GM19467 (cell line): ENCODE measurements around the gene GRHL3.
"Not testable (repeated sequence)": the region's sequence is repeated elsewhere in the genome, so short reads cannot be mapped to it uniquely, and the experiment has no call there.

ENCODE experiments used
- ATAC-seq: cut with Tn5 transposase; IDR thresholded peaks from one replicate; pipeline ENCODE4 v1.9.1; 2021; ENCODE audit warnings: mild to moderate bottlenecking, moderate library complexity; ENCODE audit not compliant: unreplicated experiment

Gene GRHL3

DNA sequence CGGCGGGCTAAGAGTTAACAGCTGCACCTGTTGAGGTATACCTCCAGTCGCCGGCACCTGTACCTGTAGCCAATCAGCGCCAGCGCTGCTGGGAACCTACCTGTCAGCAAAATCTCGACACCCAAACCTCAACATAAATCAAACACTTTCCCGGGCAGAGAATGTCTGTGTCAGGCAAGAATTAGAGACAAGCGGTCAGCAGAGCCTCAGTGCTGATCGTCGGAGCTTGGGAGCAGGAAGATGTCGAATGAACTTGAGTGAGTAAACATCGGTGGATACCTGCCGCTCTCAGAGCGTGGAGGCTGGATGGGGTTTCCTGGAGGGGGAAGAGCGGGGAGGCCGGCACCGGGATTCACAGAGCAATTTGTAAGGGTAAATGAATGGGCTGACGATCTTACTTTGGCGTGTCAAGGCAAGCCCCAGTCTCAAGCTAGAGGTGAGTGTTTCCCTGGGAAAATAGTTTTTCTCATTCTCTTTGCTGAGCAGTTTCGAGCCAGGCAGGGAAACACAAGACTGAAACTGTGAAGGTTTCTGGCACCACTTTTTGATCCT lies at the start of gene GRHL3:
Gene GRHL3, plus strand, starts transcription at position 46 of the 552 bp plus-strand sequence. Its CDS starts 195 bp downstream, at position 241.
- ATAC-seq = no peak

GRCh38 chr1:24274203-24275103 lies 44.7 kb upstream of the GRHL3 start:
- not testable (repeated sequence) for ATAC-seq

GRCh38 chr1:24275104-24275410 lies 44.1 kb upstream of the GRHL3 start:
- no peak for ATAC-seq

GRCh38 chr1:24275510-24275909 lies 43.6 kb upstream of the GRHL3 start:
- ATAC-seq = no peak

GRCh38 chr1:24276791-24277190 lies 42.4 kb upstream of the GRHL3 start:
- ATAC-seq = no peak

DNA sequence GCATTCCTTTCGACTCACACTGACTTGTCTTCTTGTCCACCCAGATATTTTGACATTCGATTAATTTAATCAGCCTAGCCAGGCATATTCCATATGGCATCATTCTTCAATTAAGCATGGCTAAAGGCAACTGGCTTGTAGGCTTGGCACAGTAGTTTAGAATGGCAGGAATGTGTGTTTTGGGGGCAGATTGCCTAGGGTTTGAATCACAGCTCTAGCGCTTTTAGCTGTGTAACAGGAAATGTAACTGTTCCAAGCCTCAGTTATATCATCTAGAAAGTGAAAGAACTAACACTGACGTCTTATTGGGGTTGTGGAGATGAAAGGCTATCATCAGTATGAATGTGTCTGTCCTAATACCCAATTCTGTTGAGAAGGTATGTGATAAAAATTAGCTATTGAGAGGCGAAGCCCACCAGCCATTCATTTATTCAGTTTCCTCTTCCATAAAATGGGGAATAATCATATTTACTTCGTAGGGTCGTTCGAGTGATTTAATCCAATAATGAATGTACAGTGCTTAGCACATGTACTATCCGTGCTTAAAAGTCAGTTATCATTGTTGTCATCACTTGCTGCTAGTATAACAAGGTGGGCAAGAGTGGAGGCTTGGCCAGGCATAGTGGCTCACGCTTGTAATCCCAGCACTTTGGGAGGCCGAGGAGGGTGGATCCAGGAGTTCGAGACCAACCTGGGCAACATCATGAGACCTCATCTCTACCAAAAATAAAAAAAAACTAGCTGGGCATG lies 41.6 kb upstream of the GRHL3 start:
- ATAC-seq = no peak

DNA sequence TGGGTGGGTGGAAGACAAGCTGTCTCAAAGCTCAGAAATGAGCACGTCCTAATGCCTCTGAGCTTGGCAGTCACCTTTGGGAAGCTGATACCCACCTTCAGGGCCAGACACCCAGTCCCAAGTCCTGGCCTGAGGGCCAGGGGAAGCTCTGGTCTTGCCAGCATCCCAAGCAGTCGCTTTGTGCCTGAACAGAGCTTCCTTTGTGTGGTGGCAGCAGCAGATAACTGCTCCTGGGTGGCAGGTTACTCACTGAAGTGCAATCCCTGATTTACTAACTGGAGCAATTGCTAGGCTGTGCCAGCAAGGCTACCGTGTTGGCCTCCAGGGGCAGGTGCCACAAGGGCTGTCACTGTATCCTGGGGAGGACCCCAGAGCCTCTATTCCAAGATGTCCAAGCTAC lies 40.4 kb upstream of the GRHL3 start:
- no peak for ATAC-seq

DNA sequence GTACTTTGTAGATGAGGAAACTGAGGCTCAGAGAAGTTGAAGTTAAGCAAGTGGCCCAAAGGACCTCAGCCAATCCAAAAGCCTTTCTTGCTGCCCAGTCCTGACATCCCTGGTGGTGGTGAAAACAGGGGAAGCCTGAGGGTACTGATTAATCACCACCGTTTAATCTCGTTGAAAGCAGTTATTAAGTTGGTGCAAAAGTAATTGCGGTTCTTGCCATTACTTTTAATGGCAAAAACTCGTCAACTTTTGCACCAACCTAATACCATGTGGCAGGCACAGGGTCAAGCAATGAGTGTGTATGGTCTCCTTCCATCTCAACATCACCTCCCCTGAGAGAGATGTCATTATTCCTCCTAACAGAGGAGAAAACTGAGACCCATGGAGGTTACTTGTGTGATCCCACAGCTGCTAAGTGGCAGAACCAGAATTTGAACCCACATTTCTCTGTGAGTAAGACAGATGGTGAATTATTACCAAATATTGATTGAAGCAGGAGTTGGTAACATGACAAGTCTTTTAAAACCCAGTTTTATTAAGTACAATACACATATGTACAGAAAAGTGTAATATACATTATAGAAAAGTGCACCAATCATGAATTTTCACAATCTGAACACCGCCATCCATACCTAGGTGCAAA lies 39.4 kb upstream of the GRHL3 start:
- no peak for ATAC-seq

GRCh38 chr1:24281591-24281990 lies 37.6 kb upstream of the GRHL3 start:
- ATAC-seq = no peak

DNA sequence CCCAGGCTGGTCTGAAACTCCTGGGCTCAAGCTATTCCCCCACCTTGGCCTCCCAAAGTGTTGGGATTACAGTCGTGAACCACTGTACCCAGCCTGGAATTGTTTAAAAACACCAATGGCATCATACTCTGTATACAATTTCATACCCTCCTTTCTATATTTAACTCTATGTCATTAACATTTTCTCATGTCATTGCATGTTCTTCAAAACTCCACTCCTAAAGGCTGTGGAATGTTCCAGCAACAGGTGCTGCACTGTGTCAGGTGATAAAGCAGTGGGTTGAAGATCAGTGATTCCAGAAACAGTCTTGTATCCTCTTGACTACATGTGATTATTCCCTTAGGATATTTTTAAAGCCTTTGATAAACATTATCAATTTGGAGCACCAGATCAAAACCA lies 36.7 kb upstream of the GRHL3 start:
- no peak for ATAC-seq

- ATAC-seq = no peak
These were observed 35.6 kb upstream of the GRHL3 start for GRCh38 chr1:24283326-24284155.

- ATAC-seq = no peak
These were observed 35.0 kb upstream of the GRHL3 start for GRCh38 chr1:24284156-24284471.

DNA sequence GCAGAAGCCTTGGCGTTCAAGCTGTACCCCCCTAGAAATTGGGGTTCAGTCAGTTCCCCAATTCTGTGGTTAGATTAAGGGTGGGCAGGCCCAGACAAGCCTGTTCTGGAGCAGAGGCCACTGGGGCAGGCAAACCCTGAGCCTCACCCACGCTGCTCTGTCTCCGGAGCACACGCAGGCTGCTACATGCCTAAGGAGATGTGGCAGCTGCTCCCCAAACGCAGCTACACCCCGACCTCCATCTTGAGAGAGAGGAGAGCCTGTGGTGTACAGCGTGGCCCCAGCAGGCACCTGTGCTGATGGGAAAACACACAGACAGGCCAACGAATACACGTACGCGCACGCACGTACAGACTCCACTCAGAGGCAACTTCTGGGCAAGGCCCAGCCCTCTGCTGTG lies 33.9 kb upstream of the GRHL3 start:
- ATAC-seq = no peak

DNA sequence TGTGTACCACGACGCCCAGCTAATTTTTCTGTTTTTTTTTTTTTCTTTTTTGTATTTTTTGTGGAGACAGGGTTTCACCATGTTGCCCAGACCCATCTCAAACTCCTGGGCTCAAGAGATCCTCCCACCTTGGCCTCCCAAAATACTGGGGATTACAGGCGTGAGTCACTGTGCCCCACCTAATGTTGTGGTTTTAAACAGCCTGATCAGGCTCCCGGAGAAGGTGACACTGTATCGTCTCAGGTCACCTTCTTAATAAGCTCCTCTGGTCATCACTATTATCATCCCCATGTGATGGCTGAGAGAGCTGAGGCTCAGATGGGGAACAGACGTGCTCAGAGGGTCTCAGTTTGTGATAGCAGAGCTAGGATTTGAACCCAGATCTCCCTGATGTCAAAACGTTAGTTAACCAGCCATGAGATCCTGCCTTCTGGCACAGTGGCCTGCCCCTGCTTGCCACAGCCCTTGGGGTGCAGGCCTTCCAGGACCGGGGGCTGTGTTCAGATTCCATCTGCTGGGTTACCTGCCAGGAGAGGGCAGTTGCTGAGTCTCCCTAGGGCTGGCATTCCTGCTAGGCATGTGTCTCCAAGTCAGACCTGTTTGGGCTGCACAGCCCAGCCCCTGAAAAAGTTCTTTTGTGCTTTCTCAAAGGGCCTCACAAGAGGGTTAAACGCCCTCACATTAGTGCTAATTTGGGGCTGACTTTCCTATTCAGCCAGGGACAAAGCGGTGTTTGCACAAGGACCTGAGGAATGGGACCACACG lies 32.7 kb upstream of the GRHL3 start:
- ATAC-seq = no peak

DNA sequence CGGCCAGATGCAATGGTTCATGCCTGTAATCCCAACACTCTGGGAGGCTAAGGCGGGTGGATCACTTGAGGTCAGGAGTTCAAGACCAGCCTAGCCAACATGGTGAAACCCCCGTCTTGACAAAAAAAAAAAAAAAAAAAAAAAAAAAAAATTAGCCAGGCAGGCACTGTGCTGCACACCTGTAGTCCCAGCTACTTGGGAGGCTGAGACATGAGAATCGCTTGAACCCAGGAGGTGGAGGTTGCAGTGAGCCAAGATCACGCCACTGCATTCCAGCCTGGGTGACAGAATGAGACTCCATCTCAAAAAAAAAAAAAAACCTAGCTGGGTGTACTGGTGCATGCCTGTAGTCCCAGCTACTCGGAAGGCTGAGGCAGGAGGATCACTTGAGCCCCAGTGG lies 31.4 kb upstream of the GRHL3 start:
- not testable (repeated sequence) for ATAC-seq

GRCh38 chr1:24288479-24288878 lies 30.7 kb upstream of the GRHL3 start:
- no peak for ATAC-seq

GRCh38 chr1:24289937-24290595 lies 29.1 kb upstream of the GRHL3 start:
- no peak for ATAC-seq

- no peak for ATAC-seq
These were observed 28.1 kb upstream of the GRHL3 start for GRCh38 chr1:24290933-24291487.

- ATAC-seq = no peak
These were observed 27.1 kb upstream of the GRHL3 start for GRCh38 chr1:24292103-24292502.
